HepG2 (cell line): ENCODE data around the gene SEZ6. TPM values are rescaled to one million over a fixed set of nuclear protein-coding genes. Genes with fewer than 3 reads are reported as not detected.
A peak's percentile ranks its signal among the peaks of the same experiment; 100 is the strongest.

Experiments used
- ATAC-seq: fragments of 200-7000 bp; cut with Tn5 transposase; 3 replicates; pipeline ENCODE4 v1.9.1; 2020; ENCODE audit warnings: mild to moderate bottlenecking, moderate library complexity
- BruUV-seq: library from RNA; stranded (reverse); fragments of 400-500 nt; replicated peaks from 2 replicates; lab custom pipeline; 2021; lab: Mats Ljungman, UMichigan
- CTCF ChIA-PET: fragments of 300-600 bp; formaldehyde crosslinking; extraction: SDS; loops from one replicate; lab custom pipeline; 2021; ENCODE audit warnings: low total read pairs, inconsistent platforms, low intra/inter-chr PET ratio; lab: Yijun Ruan, JAX
- POLR2A ChIA-PET: fragments of 350-600 bp; sonication (Branson Sonifier 250); formaldehyde crosslinking; loops from one replicate; lab custom pipeline; 2020; ENCODE audit warnings: antibody characterized with exemption, inconsistent platforms; lab: Yijun Ruan, JAX
- DNase-seq: peaks from one replicate; pipeline ENCODE4 v3.0.0-alpha.2; 2015; ENCODE audit warnings: low spot score
- FAIRE-seq: peaks from 3 replicates; lab custom pipeline; 2011; peaks lifted over from hg19 to GRCh38; lab: Jason Lieb, UNC
- H2AFZ ChIP-seq: one replicate; pipeline ENCODE4 v1.6.1; 2011; ENCODE audit warnings: low read length, inconsistent platforms
- H3K27ac ChIP-seq: fragments of 300-600 bp; 3 replicates; pipeline ENCODE4 v1.8.0; 2011; ENCODE audit warnings: mixed run types, mild to moderate bottlenecking, mixed read lengths, low read length, inconsistent platforms; ENCODE audit not compliant: insufficient read depth; ENCODE audit errors: extremely low read length
- H3K27me3 ChIP-seq, 2 experiments: fragments of 200-600 bp in 1 of 2; 2 replicates in 1 of 2; 3 replicates in 1 of 2; pipeline versions ENCODE4 v1.6.0 to v1.8.0; 2011; ENCODE audit warnings: low read length in 2 of 2, mild to moderate bottlenecking in 2 of 2, moderate library complexity in 2 of 2, inconsistent platforms in 1 of 2; ENCODE audit not compliant: insufficient read depth in 2 of 2, control insufficient read depth in 1 of 2
- H3K36me3 ChIP-seq, 2 experiments: fragments of 200-600 bp in 1 of 2; replicated peaks in 1 of 2; 2 replicates in 1 of 2; 3 replicates in 1 of 2; pipeline versions ENCODE4 v1.5.1 to v1.8.0; 2011; ENCODE audit warnings: low read length in 2 of 2, inconsistent platforms in 1 of 2; ENCODE audit not compliant: insufficient read depth in 2 of 2, control insufficient read depth in 1 of 2
- H3K4me1 ChIP-seq: 2 replicates; pipeline ENCODE4 v1.5.1; 2012; ENCODE audit warnings: low read length, inconsistent platforms; ENCODE audit not compliant: insufficient read depth
- H3K4me2 ChIP-seq: 2 replicates; pipeline ENCODE4 v1.6.0; 2011; ENCODE audit warnings: low read depth, low read length, inconsistent platforms
- H3K4me3 ChIP-seq, 3 experiments: fragments of 200-600 bp in 1 of 3; sonication (generic), shearing (Covaris generic) in 1 of 3; replicated peaks in 1 of 3; 2 replicates each; pipeline ENCODE4 v1.5.1; 2011 to 2016; ENCODE audit warnings: low read length in 3 of 3, inconsistent platforms in 2 of 3, low read depth in 2 of 3, mild to moderate bottlenecking in 2 of 3, control low read depth in 1 of 3, mixed read lengths in 1 of 3; ENCODE audit not compliant: insufficient read depth in 1 of 3
- H3K79me2 ChIP-seq: one replicate; pipeline ENCODE4 v1.6.1; 2011; ENCODE audit warnings: low read length, inconsistent platforms; ENCODE audit not compliant: insufficient read depth
- H3K9ac ChIP-seq: 2 replicates; pipeline ENCODE4 v1.6.0; 2011; ENCODE audit warnings: mild to moderate bottlenecking, low read depth, low read length, inconsistent platforms; ENCODE audit not compliant: insufficient read depth
- H3K9me3 ChIP-seq: 2 replicates; pipeline ENCODE4 v1.5.1; 2012; ENCODE audit warnings: mild to moderate bottlenecking, low read length
- H4K20me1 ChIP-seq: 2 replicates; pipeline ENCODE4 v1.6.0; 2011; ENCODE audit warnings: inconsistent platforms, mild to moderate bottlenecking, low read length, moderate library complexity; ENCODE audit not compliant: insufficient read depth
- FOSL2 ChIP-seq: sonication (generic); formaldehyde crosslinking; IDR thresholded peaks from 2 replicates; pipeline ENCODE4 v1.4.0; 2020; ENCODE audit warnings: missing genetic modification reagents
- GFI1 ChIP-seq: sonication (generic); formaldehyde crosslinking; IDR thresholded peaks from 2 replicates; pipeline ENCODE4 v1.5.0; 2020; ENCODE audit warnings: missing genetic modification reagents, mild to moderate bottlenecking, borderline replicate concordance
- HHEX ChIP-seq: IDR thresholded peaks from 2 replicates; pipeline ENCODE4 v1.6.1; 2016; ENCODE audit warnings: control low read depth
- IKZF5 ChIP-seq: IDR thresholded peaks from 2 replicates; pipeline ENCODE4 v1.6.1; 2018; ENCODE audit warnings: missing genetic modification reagents, mild to moderate bottlenecking, missing compliant biosample characterization
- MXI1 ChIP-seq: IDR thresholded peaks from 3 replicates; pipeline ENCODE4 v1.6.1; 2012; ENCODE audit warnings: low read depth, low read length, inconsistent platforms, borderline replicate concordance
- NR1H2 ChIP-seq: sonication (generic); formaldehyde crosslinking; IDR thresholded peaks from 2 replicates; pipeline ENCODE4 v1.8.1; 2022; ENCODE audit warnings: low read depth, missing genetic modification reagents, borderline replicate concordance
- NR2F1 ChIP-seq, 2 experiments: fragments of 450-650 bp in 1 of 2; formaldehyde crosslinking in 1 of 2; IDR thresholded peaks; 2 replicates each; pipeline versions ENCODE4 v1.5.0 to v1.6.1; 2016 to 2020; ENCODE audit warnings: mild to moderate bottlenecking in 1 of 2, missing compliant biosample characterization in 1 of 2, missing genetic modification reagents in 1 of 2, moderate library complexity in 1 of 2
- NR2F2 ChIP-seq: IDR thresholded peaks from 2 replicates; pipeline ENCODE4 v1.6.1; 2012; ENCODE audit warnings: low read depth, inconsistent platforms, borderline replicate concordance
- NR2F6 ChIP-seq, 2 experiments: IDR thresholded peaks; 2 replicates each; pipeline ENCODE4 v1.6.1; 2016; ENCODE audit warnings: antibody characterized with exemption in 1 of 2, mild to moderate bottlenecking in 1 of 2
- PHF5A ChIP-seq: IDR thresholded peaks from one replicate; pipeline ENCODE4 v1.6.1; 2018; ENCODE audit warnings: low read depth, missing genetic modification reagents; ENCODE audit not compliant: unreplicated experiment
- RARA ChIP-seq: IDR thresholded peaks from 2 replicates; pipeline ENCODE4 v1.6.1; 2016; ENCODE audit warnings: missing genetic modification reagents, missing compliant biosample characterization
- SIX1 ChIP-seq: sonication (generic); formaldehyde crosslinking; IDR thresholded peaks from 2 replicates; pipeline ENCODE4 v1.4.0; 2020; ENCODE audit warnings: missing genetic modification reagents, borderline replicate concordance
- SIX4 ChIP-seq: sonication (generic); formaldehyde crosslinking; IDR thresholded peaks from 2 replicates; pipeline ENCODE4 v1.4.0; 2020; ENCODE audit warnings: missing genetic modification reagents
- SKI ChIP-seq: fragments of 450-650 bp; IDR thresholded peaks from one replicate; pipeline ENCODE4 v1.6.1; 2018; ENCODE audit warnings: mild to moderate bottlenecking; ENCODE audit not compliant: partially characterized antibody
- SOX6 ChIP-seq, 2 experiments: fragments of 450-650 bp in 1 of 2; sonication (generic) in 1 of 2; formaldehyde crosslinking in 1 of 2; IDR thresholded peaks; 2 replicates each; pipeline versions ENCODE4 v1.4.0 to v1.6.1; 2017 to 2020; ENCODE audit warnings: antibody characterized with exemption in 1 of 2, mild to moderate bottlenecking in 1 of 2, missing genetic modification reagents in 1 of 2
- SRSF9 ChIP-seq: fragments of 200-400 bp; formaldehyde crosslinking; IDR thresholded peaks from 2 replicates; pipeline ENCODE4 v1.6.1; 2018; ENCODE audit warnings: borderline replicate concordance, mild to moderate bottlenecking, low read depth, low read length; ENCODE audit not compliant: insufficient read depth, poor library complexity, severe bottlenecking
- TBL1XR1 ChIP-seq: fragments of 150-350 bp; IDR thresholded peaks from 2 replicates; pipeline ENCODE4 v1.6.1; 2014; ENCODE audit warnings: borderline replicate concordance, low read length; ENCODE audit not compliant: partially characterized antibody
- U2AF1 ChIP-seq: fragments of 200-400 bp; formaldehyde crosslinking; optimal IDR thresholded peaks from 2 replicates; pipeline ENCODE3; 2017; ENCODE audit warnings: mild to moderate bottlenecking, low read depth, low read length
- ZBTB7A ChIP-seq: sonication (generic); formaldehyde crosslinking; IDR thresholded peaks from 2 replicates; pipeline ENCODE4 v1.8.0; 2022; ENCODE audit warnings: mild to moderate bottlenecking, missing genetic modification reagents
- ZMAT3 ChIP-seq: sonication (generic); formaldehyde crosslinking; conservative IDR thresholded peaks from 2 replicates; pipeline ENCODE4 v1.7.0; 2021; ENCODE audit warnings: missing genetic modification reagents
- ZNF556 ChIP-seq: sonication (generic); formaldehyde crosslinking; IDR thresholded peaks from 2 replicates; pipeline ENCODE4 v1.4.0; 2020; ENCODE audit warnings: mild to moderate bottlenecking, missing genetic modification reagents, borderline replicate concordance
- WGBS: methylation state at CpG from one replicate; pipeline ENCODE4 v1.1.6; 2017; ENCODE audit warnings: low lambda C conversion rate; 5-methylcytosine and 5-hydroxymethylcytosine counted together
- in situ Hi-C: cut with HindIII; loops from 2 replicates; pipeline ENCODE4 v1.10.0; 2017; ENCODE audit warnings: low pct_unique_long_range_greater_than_20kb; ENCODE audit not compliant: extremely low pct_ligation_motif_present
- intact Hi-C: fragments of 100-400 bp; cut with micrococcal nuclease; formaldehyde crosslinking; loops from one replicate; pipeline ENCODE4 v1.10.0; 2022; ENCODE audit not compliant: unreplicated experiment
- polyA plus RNA-seq, 8 experiments: library from polyadenylated mRNA; depleted of rRNA in 3 of 8; stranded (reverse) in 7 of 8; unstranded in 1 of 8; fragments of >200 nt; fragmentation: Illumina TruSeq in 4 of 8; extraction: Trizol in 4 of 8; gene quantifications; 2 replicates each; pipeline versions ENCODE4 v1.2.1 to v1.2.3, GENCODE V29; 2011 to 2016; ENCODE audit warnings: low read depth in 4 of 8, missing spikeins in 1 of 8, mixed read lengths in 1 of 8; ENCODE audit not compliant: insufficient read depth in 1 of 8
- total RNA-seq, 5 experiments: library from RNA; depleted of rRNA; stranded (reverse); fragments of >200 nt; fragmentation: Illumina TruSeq; extraction: Trizol; gene quantifications; 2 replicates each; pipeline ENCODE4 v1.2.3, GENCODE V29; 2016; ENCODE audit warnings: low read depth in 1 of 5
- TF ChIP-seq, protein P1 (sequence below): sonication (generic); formaldehyde crosslinking; IDR thresholded peaks from 2 replicates; pipeline ENCODE4 v1.8.0; 2022; ENCODE audit warnings: missing genetic modification reagents, mild to moderate bottlenecking, moderate library complexity, borderline replicate concordance

The SEZ6 gene
- total and polyA plus RNA-seq, 2 of the 13 experiments (the other 11 are each of a cell fraction or from before 2014, with no cell fraction given), result not detected

GRCh38 chr17:28968914-28969295 lies 36.9 kb downstream of the SEZ6 start:
- Histone ChIP-seq H3K9me3 (no peaks in the 10 kb centered on the region), H3K27me3 (peaks cover 2 to 66% of the 10 kb centered on the region in 2 experiments; a peak in 4 of 5 replicates), H3K9ac (no peak overlapping the region), H2AFZ (no peak overlapping the region), H3K4me2 (peak overlapping the region; percentile 39; the same call in 1 of the 2 replicates), H3K4me1 (peaks cover 48% of the 10 kb centered on the region), H4K20me1 (no peaks in the 10 kb centered on the region), H3K79me2 (no peaks in the 10 kb centered on the region), H3K36me3 (no peaks in the 10 kb centered on the region), H3K27ac (no peak overlapping the region), H3K4me3 (no peak overlapping the region)
- in situ Hi-C loops (loop anchor here (5.0 kb wide), 1 partner anchor 138 kb away; no protein-coding TSS in a partner anchor), intact Hi-C loops (loop anchor here (10.0 kb wide), 2 partner anchors 46 to 106 kb away; no protein-coding TSS in a partner anchor)
- POLR2A ChIA-PET, result interaction anchor here (0.7 kb wide), 1 partner anchor 91 kb away, joined by 4 read pairs; no protein-coding TSS in a partner anchor
- no TSS peak for BruUV-seq
- DNase-seq (peak; percentile 32), FAIRE-seq (peak; percentile 40), ATAC-seq (no peak)
- 4% methylated on average over 2 of the region's 2 CpGs for WGBS
- CTCF ChIA-PET, result interaction anchor here (1.2 kb wide), 1 partner anchor 143 kb away, joined by 3 read pairs; no protein-coding TSS in a partner anchor
- TF ChIP-seq GFI1 (peak; percentile 93), NR2F6 (IDR thresholded peaks at IDR 0.05) (peak; percentile 88), NR2F6 (CRISPR knock-in tag; IDR thresholded peaks at IDR 0.05) (peak; percentile 84), TBL1XR1 (no peak), IKZF5 (CRISPR knock-in tag) (no peak), NR1H2 (CRISPR knock-in tag) (no peak), ZNF556 (CRISPR knock-in tag) (no peak), MXI1 (peak; percentile 12; the same call in 1 of the 3 replicates), U2AF1 (no peak), ZBTB7A (0 out of 2 replicates have a peak, but pooled peaks have one; percentile 28), ZMAT3 (CRISPR knock-in tag) (no peak), FOSL2 (CRISPR knock-in tag) (0 out of 2 replicates have a peak, but pooled peaks have one; percentile 24), PHF5A (no peak), SIX4 (CRISPR knock-in tag) (peak; percentile 95), SIX1 (CRISPR knock-in tag) (peak; percentile 81; the same call in 1 of the 2 replicates), HHEX (CRISPR knock-in tag) (peak; percentile 50; the same call in 1 of the 2 replicates), NR2F1 (CRISPR knock-in tag; IDR thresholded peaks at IDR 0.05) (peak; percentile 85 to 88), SRSF9 (no peak), SOX6 (IDR thresholded peaks at IDR 0.05) (no peak), SOX6 (CRISPR knock-in tag; IDR thresholded peaks at IDR 0.05) (0 out of 2 replicates have a peak, but pooled peaks have one; percentile 21), SKI (peak; percentile 36), RARA (CRISPR knock-in tag) (peak; percentile 46; the same call in 1 of the 2 replicates), NR2F2 (peak; percentile 66; the same call in 1 of the 2 replicates)
- TF ChIP-seq, protein P1, sequence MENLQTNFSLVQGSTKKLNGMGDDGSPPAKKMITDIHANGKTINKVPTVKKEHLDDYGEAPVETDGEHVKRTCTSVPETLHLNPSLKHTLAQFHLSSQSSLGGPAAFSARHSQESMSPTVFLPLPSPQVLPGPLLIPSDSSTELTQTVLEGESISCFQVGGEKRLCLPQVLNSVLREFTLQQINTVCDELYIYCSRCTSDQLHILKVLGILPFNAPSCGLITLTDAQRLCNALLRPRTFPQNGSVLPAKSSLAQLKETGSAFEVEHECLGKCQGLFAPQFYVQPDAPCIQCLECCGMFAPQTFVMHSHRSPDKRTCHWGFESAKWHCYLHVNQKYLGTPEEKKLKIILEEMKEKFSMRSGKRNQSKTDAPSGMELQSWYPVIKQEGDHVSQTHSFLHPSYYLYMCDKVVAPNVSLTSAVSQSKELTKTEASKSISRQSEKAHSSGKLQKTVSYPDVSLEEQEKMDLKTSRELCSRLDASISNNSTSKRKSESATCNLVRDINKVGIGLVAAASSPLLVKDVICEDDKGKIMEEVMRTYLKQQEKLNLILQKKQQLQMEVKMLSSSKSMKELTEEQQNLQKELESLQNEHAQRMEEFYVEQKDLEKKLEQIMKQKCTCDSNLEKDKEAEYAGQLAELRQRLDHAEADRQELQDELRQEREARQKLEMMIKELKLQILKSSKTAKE (CRISPR knock-in tag), result peak; percentile 29; the same call in 1 of the 2 replicates
